Liver (tissue), 9 donors: ENCODE data around the gene LMOD3. TPM values are rescaled to one million over a fixed set of nuclear protein-coding genes. Genes with fewer than 3 reads are reported as not detected.

Source experiments
- DNase-seq: peaks from one replicate; pipeline ENCODE4 v3.0.0-alpha.2; 2017; ENCODE audit warnings: low spot score
- H3K27ac ChIP-seq, 2 donors: one replicate each; pipeline ENCODE4 v1.7.0; 2013; ENCODE audit warnings: inconsistent platforms in 2 of 2, low read length in 2 of 2, control low read depth in 1 of 2, low read depth in 1 of 2, mild to moderate bottlenecking in 1 of 2
- H3K27me3 ChIP-seq, 4 donors: one replicate each; pipeline versions ENCODE4 v1.6.1 to v1.7.0; 2013; ENCODE audit warnings: low read length in 3 of 4, inconsistent platforms in 1 of 4, mild to moderate bottlenecking in 1 of 4, moderate library complexity in 1 of 4; ENCODE audit not compliant: control insufficient read depth in 4 of 4, insufficient read depth in 4 of 4
- H3K36me3 ChIP-seq, 4 donors: one replicate each; pipeline versions ENCODE4 v1.6.1 to v1.7.0; 2013; ENCODE audit warnings: low read length in 3 of 4, mild to moderate bottlenecking in 3 of 4, low read depth in 1 of 4, moderate library complexity in 1 of 4; ENCODE audit not compliant: control insufficient read depth in 4 of 4, insufficient read depth in 3 of 4
- H3K4me1 ChIP-seq, 4 donors: one replicate each; pipeline versions ENCODE4 v1.6.1 to v1.7.0; 2013; ENCODE audit warnings: low read length in 3 of 4, mild to moderate bottlenecking in 3 of 4, moderate library complexity in 1 of 4; ENCODE audit not compliant: control insufficient read depth in 4 of 4, insufficient read depth in 4 of 4
- H3K4me3 ChIP-seq, 3 donors: one replicate each; pipeline versions ENCODE4 v1.6.1 to v1.7.0; 2013; ENCODE audit warnings: low read length in 3 of 3, control low read depth in 1 of 3, low read depth in 1 of 3, mild to moderate bottlenecking in 1 of 3
- H3K9ac ChIP-seq, 2 donors: one replicate each; pipeline ENCODE4 v1.7.0; 2013; ENCODE audit warnings: low read length in 2 of 2, mild to moderate bottlenecking in 2 of 2, moderate library complexity in 2 of 2, control low read depth in 1 of 2, low read depth in 1 of 2
- H3K9me3 ChIP-seq, 4 donors: one replicate each; pipeline versions ENCODE4 v1.6.1 to v1.7.0; 2013; ENCODE audit warnings: low read length in 3 of 4; ENCODE audit not compliant: control insufficient read depth in 4 of 4
- ATF3 ChIP-seq: IDR thresholded peaks from 2 replicates; pipeline ENCODE4 v1.6.1; 2016; ENCODE audit warnings: antibody characterized with exemption
- CTCF ChIP-seq: fragments of 150-350 bp; IDR thresholded peaks from 2 replicates; pipeline ENCODE4 v1.5.1; 2017; ENCODE audit warnings: improper control_type of control experiment, low read depth, low read length; ENCODE audit not compliant: missing input control
- FOXA1 ChIP-seq: IDR thresholded peaks from 2 replicates; pipeline ENCODE4 v1.6.1; 2016; ENCODE audit warnings: antibody characterized with exemption
- FOXA2 ChIP-seq: IDR thresholded peaks from 2 replicates; pipeline ENCODE4 v1.6.1; 2016; ENCODE audit warnings: antibody characterized with exemption
- GABPA ChIP-seq, 2 donors: IDR thresholded peaks in 1 of 2; conservative IDR thresholded peaks in 1 of 2; 2 replicates each; pipeline ENCODE4 v1.6.1; 2016; ENCODE audit warnings: antibody characterized with exemption in 2 of 2, mild to moderate bottlenecking in 1 of 2, moderate library complexity in 1 of 2
- HNF4A ChIP-seq, 2 donors: conservative IDR thresholded peaks; 2 replicates each; pipeline ENCODE4 v1.6.1; 2016; ENCODE audit warnings: antibody characterized with exemption in 2 of 2, mild to moderate bottlenecking in 2 of 2
- JUND ChIP-seq, 2 donors: IDR thresholded peaks; 2 replicates each; pipeline ENCODE4 v1.6.1; 2016; ENCODE audit warnings: antibody characterized with exemption in 2 of 2
- MAX ChIP-seq: IDR thresholded peaks from 2 replicates; pipeline ENCODE4 v1.6.1; 2016; ENCODE audit warnings: antibody characterized with exemption
- NR2F2 ChIP-seq: IDR thresholded peaks from 2 replicates; pipeline ENCODE4 v1.6.1; 2016; ENCODE audit warnings: antibody characterized with exemption
- RAD21 ChIP-seq, 2 donors: IDR thresholded peaks; 2 replicates each; pipeline ENCODE4 v1.6.1; 2016; ENCODE audit warnings: antibody characterized with exemption in 2 of 2, mild to moderate bottlenecking in 2 of 2
- RXRA ChIP-seq, 2 donors: IDR thresholded peaks; 2 replicates each; pipeline ENCODE4 v1.6.1; 2017 to 2018; ENCODE audit warnings: antibody characterized with exemption in 2 of 2, mild to moderate bottlenecking in 1 of 2
- YY1 ChIP-seq: IDR thresholded peaks from 2 replicates; pipeline ENCODE4 v1.6.1; 2016; ENCODE audit warnings: antibody characterized with exemption, mild to moderate bottlenecking
- ZBTB33 ChIP-seq: IDR thresholded peaks from 2 replicates; pipeline ENCODE4 v1.6.1; 2016; ENCODE audit warnings: antibody characterized with exemption
- WGBS: extraction: QIAGEN DNeasy Blood & Tissue Kit; methylation state at CpG from one replicate; pipeline ENCODE4 v1.1.7; 2013; 5-methylcytosine and 5-hydroxymethylcytosine counted together
- polyA plus RNA-seq, 2 donors: library from polyadenylated mRNA; stranded (reverse) in 1 of 2; unstranded in 1 of 2; fragments of 200-250 nt in 1 of 2; fragments of >200 nt in 1 of 2; fragmentation: Nextera tagmentation in 1 of 2; extraction: Ambion mirVana in 1 of 2; gene quantifications; one replicate each; pipeline versions ENCODE4 v1.2.1 to v1.2.3, GENCODE V29; 2013 to 2015
- total RNA-seq, 2 donors: library from RNA; depleted of rRNA; stranded (reverse); fragments of >200 nt; gene quantifications; one replicate each; pipeline ENCODE4 v1.2.3, GENCODE V29; 2014
- donor health status: healthy.
- donor health status: healthy.
- donor health status: healthy.
- donor health status: healthy.
- donor health status: healthy.

LMOD3 gene
- total and polyA plus RNA-seq, 4 donors = 0.02 to 0.04 TPM; not detected in 2

GRCh38 chr3:69164296-69164695, 41.9 kb upstream of the LMOD3 start (continued):
- no peak for TF ChIP-seq MAX

- H3K36me3 ChIP-seq = no peaks in the 10 kb centered on the region
- peaks cover 0 to 9% (median 3%) of the 10 kb centered on the region in 4 donors for H3K4me1 ChIP-seq
- no peaks in the 10 kb centered on the region for H3K9me3 ChIP-seq
- H3K27me3 ChIP-seq = no peaks in the 10 kb centered on the region
- no peak for DNase-seq
- TF ChIP-seq HNF4A (conservative IDR thresholded peaks at IDR 0.05) (no peak), FOXA1 (no peak), YY1 (no peak), ATF3 (no peak), NR2F2 (no peak), GABPA (IDR thresholded peaks at IDR 0.05 in 1 of 2, conservative IDR thresholded peaks at IDR 0.05 in 1 of 2) (no peak), CTCF (no peak), RXRA (IDR thresholded peaks at IDR 0.05) (no peak), MAX (no peak), JUND (IDR thresholded peaks at IDR 0.05) (no peak), ZBTB33 (no peak), RAD21 (IDR thresholded peaks at IDR 0.05) (no peak)
- H3K4me3 ChIP-seq = no peak overlapping the region
- 93% methylated on average over 2 of the region's 2 CpGs for WGBS
- H3K27ac ChIP-seq = no peak overlapping the region
- no peak overlapping the region for H3K9ac ChIP-seq
Observed at GRCh38 chr3:69162308-69162980, 40.0 kb upstream of the LMOD3 start.

- 40% methylated on average over 5 of the region's 5 CpGs for WGBS
- Histone ChIP-seq H3K27ac (no peak overlapping the region), H3K9ac (no peak overlapping the region), H3K4me1 (peaks cover 0 to 6% (median 2%) of the 10 kb centered on the region in 4 donors), H3K4me3 (no peak overlapping the region), H3K9me3 (no peaks in the 10 kb centered on the region), H3K36me3 (no peaks in the 10 kb centered on the region), H3K27me3 (no peaks in the 10 kb centered on the region)
- no peak for DNase-seq
- TF ChIP-seq CTCF = peak; percentile 99
- TF ChIP-seq RAD21 (IDR thresholded peaks at IDR 0.05) = peak; percentile 100
- no peak for TF ChIP-seq FOXA2
Observed at GRCh38 chr3:69161587-69162307, 39.4 kb upstream of the LMOD3 start.
